Erythroblast (primary cell): ENCODE data around the gene CTPS1.

Experiments
- GATA1 ChIP-seq: IDR thresholded peaks from 2 replicates; pipeline ENCODE4 v1.6.1; 2011; ENCODE audit warnings: low read depth, mild to moderate bottlenecking, control low read depth, low read length, moderate library complexity
- POLR2A ChIP-seq: IDR thresholded peaks from 2 replicates; pipeline ENCODE4 v1.6.1; 2011; ENCODE audit warnings: mild to moderate bottlenecking, low read length

DNA sequence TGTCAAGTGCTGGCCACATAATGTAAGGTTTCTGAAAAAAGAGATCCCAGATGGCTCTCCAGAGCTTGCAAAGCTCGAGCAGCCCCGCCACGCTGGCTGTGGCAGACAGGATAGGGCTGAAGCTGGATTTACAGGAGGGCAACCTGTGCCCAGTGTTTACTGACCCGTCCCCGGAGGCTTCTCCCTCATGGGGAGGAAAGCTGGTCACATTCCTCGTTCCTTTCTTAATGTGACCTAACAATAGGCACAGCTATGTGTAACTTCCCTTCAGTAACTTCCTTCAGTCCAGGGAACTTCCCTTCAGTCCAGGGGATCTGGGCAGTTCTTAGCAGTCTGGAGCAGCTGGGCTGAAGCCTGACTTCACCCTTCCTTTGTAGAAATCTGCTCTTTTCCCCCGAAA, 34.3 kb downstream of the CTPS1 start:
- TF ChIP-seq POLR2A (no peak), GATA1 (no peak)
